Hepatocyte (in vitro differentiated cells): ENCODE measurements around the gene NOC4L.

Source experiments
- CTCF ChIP-seq: fragments of 200-600 bp; sonication (generic); IDR thresholded peaks from 2 replicates; pipeline ENCODE4 v1.5.1; 2016; ENCODE audit warnings: antibody characterized with exemption, mild to moderate bottlenecking; ENCODE audit not compliant: poor library complexity
- EZH2 ChIP-seq: fragments of 200-600 bp; sonication (generic); IDR thresholded peaks from 2 replicates; pipeline ENCODE4 v1.6.1; 2016; ENCODE audit warnings: antibody characterized with exemption, mild to moderate bottlenecking, borderline replicate concordance
- EZH2phosphoT487 ChIP-seq: fragments of 200-600 bp; sonication (generic); IDR thresholded peaks from one replicate; pipeline ENCODE4 v1.6.1; 2018; ENCODE audit warnings: antibody characterized with exemption, mild to moderate bottlenecking, low read depth, moderate library complexity; ENCODE audit not compliant: unreplicated experiment, severe bottlenecking

GRCh38 chr12:132174839-132175490, 30.7 kb downstream of the NOC4L start:
- TF ChIP-seq CTCF (no peak), EZH2 (no peak), EZH2phosphoT487 (no peak)
